ENCODE data around the gene TADA2B.

- TF ChIP-seq, protein P1, sequence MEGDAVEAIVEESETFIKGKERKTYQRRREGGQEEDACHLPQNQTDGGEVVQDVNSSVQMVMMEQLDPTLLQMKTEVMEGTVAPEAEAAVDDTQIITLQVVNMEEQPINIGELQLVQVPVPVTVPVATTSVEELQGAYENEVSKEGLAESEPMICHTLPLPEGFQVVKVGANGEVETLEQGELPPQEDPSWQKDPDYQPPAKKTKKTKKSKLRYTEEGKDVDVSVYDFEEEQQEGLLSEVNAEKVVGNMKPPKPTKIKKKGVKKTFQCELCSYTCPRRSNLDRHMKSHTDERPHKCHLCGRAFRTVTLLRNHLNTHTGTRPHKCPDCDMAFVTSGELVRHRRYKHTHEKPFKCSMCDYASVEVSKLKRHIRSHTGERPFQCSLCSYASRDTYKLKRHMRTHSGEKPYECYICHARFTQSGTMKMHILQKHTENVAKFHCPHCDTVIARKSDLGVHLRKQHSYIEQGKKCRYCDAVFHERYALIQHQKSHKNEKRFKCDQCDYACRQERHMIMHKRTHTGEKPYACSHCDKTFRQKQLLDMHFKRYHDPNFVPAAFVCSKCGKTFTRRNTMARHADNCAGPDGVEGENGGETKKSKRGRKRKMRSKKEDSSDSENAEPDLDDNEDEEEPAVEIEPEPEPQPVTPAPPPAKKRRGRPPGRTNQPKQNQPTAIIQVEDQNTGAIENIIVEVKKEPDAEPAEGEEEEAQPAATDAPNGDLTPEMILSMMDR (IDR thresholded peaks at IDR 0.05) = no peak
- no peak for TF ChIP-seq EZH2 (IDR thresholded peaks at IDR 0.05; ENCODE audit: borderline replicate concordance, insufficient read depth, low read depth, low read length, poor library complexity, severe bottlenecking)
Observed at GRCh38 chr4:7046971-7047370, 3.8 kb downstream of the TADA2B start.

All from B cell (primary cell).